GOT3 (cell line): ENCODE results near the gene MRGPRG.

Experiments used
- DNase-seq: peaks from one replicate; lab custom pipeline; 2025; ENCODE audit warnings: mixed read lengths; lab: John Stamatoyannopoulos, UW

Gene MRGPRG

DNA sequence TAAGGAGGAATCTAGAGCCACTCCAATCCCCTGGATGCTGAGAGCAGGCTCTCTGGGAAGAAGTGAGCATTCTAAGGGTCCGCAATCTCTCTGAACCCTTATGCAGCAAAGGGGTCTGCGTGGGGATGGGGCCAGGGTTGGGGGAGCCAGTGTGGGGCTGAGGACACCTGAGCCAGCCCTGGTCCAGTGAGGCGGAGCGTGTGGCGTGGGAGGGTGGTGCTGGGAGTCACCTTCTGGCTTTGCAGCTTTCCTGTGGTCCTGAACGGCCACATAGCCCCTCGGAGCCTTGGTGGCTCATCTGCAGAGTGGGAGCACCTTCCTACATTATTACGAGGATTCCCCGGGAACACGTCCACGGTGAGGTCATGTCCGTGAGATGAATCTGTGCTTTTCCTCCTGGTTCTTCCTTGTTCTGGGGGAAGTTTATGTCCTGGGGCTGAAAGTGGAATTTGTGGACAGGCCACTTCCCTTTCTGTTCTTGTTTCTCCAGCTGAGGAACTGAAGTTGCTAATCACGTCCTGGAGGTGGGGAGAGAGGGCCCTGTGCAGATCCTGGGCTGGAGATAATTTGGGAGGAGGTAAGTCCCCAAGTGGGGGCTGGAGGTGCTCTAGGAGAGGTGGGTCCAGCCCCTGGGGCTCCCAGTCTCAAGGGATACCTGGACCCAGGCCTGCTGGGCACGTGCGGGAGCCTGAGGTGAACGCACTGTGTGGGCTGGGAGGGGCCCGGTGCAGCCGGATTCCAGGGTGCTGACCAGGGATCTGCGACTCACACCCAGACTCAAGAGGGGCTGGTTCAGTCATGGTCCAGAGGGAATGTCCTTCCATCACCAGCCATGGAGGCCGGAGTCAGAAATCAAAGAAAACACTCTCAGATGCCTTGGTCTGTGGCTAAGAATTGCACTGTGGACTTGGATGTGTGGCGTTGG is 7.5 kb upstream of the MRGPRG start:
- no peak for DNase-seq

DNA sequence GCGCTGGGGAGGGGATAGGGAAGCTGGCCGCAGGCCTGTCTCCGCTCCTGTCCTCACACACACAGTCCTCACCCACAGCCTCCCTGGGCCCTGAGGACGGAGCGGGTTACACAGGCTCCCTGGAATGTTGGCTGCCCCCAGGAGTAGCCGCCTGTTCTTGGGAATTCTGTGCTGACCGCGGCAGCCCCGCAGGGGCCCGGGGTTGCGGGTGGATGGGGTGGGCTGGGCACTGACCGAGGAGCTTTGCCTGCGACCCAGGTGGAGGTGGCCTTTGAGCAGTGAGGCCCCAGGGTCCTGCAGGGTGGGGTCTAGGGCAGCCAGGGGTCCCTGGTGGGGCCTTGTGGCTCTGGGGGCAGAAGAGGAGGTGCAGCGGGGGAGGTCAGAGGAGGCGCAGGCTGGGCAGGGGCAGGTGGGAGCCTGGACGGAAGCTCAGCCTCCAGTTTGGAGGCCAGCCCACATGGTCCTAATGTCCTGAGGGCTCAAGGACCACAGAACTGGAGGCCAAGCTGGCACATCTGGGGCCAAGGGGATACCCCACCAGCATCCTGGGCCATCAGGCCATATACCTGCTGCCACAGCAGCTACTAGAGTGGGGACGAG is 6.6 kb upstream of the MRGPRG start:
- DNase-seq, result no peak

DNA sequence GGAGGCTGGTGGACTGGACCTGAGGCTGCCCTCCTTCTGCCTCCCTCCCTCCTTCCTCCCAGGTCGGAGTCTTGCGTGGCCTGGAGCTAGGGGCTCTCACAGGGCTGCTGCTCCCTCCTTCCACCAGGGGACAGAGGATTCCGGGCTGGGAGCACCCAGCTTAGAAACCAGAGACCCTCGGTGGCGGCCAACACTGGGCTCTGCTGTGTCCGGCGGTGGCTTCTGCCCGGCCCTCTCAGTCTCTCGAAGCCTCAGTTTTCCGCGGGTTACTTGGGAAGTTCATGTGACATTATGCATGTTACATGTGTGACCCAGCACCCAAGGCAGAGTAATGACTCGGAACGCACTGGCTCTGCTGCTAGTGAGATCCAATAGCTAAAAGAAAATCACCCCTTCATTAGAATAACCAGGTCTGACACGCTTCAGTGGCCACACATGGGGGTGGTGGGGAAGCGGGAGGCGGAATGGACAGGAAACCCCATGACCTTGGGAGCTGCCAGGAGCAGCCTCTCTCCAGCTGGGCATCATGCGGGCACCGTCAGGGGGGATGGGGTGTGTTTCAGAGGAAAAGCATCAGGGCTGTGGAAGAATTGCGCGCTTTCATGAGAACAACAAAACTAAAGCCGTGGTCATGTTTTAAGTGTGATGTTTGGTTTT is 5.9 kb upstream of the MRGPRG start:
- DNase-seq, result no peak

DNA sequence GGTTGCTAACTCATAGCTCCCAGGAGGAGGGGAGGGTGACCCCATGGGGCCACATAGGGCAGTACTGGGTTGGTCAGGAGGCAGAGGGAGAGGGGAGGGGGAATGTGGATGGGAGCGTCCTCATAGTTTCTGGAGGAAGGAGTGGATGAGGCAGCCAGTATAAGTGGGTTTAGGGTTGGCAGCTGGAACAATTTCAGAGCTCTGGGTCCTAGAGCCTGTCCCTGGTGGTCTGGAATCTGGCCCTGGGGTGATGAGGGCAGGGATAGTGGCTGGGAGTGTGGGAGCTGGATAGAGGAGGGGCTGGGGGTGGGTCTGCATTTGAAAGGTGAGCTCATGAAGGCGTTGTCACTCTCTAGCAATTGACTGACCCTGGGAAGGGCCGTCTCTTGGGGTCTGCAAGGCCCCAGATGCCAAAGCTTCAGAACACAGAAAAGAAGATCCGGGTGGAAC is 5.3 kb upstream of the MRGPRG start:
- no peak for DNase-seq

DNA sequence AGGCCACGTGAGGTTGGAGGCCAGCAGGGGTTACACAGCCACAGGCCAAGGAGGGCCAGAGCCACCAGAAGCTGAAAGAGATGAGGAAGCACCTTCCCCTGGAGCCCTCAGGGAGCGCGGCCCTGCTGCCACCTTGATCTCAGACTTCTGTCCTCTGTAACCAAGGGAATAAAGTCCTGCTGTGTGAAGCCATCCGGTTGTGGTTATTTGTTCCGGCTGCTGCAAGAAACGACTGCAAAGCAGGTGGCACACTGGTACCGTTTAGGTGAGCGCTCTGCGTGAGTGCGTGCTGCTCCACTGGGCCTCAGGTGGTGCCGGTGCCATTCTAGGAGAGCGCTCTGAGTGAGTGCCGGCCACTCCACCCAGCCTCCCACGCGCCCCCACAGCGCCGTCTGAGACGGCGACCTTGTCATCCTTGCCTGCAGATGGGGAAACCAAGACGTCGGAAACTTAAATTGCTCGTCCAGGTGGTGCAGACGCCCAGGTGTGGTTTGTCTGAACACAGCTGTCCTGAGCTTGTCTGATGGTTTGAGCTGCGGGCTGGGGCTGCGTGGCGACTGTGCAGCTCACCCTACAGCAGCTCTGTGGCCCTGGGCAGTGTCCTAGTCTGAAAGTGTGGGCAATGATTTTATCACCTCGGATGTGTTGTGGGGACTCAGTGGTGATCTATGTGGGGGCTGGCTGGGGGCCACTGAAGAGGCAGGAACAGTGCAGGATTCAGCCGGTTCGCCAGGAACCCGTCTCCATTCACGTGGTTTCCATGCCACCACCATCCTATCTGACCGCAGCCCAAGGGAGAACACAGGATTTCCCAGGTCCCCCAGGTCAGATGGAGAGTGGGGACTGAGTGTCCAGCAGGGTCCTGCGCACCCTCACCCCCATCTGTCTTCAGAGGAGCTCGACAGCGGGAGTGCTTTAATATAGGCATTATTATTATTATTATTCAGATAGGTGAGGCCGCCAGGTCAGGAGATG is 4.6 kb upstream of the MRGPRG start:
- no peak for DNase-seq

DNA sequence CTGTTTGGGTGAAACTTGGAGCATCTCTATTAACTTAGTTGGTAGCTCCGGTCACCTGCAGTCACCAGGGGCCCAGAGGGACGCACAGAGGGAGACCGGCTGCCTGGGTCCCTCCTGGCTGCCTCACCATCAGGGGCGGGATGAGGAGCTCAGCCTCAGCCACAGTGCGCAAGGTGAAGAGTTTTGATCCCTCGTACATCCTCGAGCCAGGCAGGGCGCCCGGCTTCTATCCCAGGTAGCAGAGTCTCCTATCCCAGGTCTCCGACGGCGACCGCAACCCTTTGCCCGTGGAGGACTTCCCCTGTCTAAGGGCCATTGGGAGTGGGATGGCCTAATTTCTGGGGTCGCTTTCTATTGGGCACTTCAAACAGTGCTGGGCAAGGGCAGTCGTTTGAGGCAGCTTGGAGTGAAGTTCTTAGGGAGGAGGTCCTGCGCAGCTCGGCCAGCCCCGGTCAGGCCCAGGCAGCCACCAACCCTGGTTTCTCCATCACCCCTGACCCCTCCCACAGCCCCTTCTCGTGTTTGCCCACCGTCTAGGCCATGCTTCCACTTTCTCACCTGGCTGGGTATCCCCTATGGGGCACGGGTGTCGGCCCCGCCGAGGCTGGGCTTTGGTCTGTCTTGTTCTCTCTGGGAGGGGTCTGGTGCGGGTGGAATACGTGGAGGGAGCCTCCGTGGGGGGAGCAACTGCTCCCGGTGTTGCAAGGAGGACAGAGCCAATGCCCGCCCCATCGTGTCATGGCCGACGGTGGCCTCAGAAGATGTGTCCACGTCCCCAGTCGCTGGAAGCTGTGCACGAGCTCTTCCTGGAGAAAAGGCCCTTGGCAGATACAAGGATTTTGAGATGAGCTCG is 3.6 kb upstream of the MRGPRG start:
- no peak for DNase-seq

DNA sequence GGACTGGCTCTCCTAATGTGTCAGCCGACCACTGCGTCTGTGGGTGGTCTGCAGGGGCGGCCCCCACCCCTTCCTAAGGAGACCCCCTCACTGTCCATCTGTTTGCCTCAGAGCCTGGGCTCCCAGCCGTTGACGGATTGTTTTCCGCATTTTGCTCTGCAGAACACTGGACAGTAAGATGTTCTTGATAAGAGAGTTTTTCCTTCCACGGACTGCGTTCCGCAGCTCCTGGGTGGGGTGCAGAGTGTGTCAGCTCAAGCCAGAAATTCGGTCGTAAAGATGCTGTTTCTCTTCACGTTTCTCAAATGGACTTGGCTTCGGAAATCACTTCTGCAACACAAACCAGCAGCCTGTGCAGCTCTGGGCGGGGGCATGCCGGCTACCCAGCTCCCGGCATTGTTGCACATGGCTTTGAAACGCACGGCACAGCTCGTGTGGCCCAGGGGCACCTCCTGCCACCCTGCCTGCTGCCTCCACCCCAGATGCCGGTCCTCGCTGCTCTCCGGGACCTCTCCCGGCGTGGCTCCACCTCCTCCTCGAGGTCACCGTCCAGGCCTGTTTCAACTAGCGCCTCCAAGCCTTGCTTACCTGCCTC is 2.9 kb upstream of the MRGPRG start:
- no peak for DNase-seq

DNA sequence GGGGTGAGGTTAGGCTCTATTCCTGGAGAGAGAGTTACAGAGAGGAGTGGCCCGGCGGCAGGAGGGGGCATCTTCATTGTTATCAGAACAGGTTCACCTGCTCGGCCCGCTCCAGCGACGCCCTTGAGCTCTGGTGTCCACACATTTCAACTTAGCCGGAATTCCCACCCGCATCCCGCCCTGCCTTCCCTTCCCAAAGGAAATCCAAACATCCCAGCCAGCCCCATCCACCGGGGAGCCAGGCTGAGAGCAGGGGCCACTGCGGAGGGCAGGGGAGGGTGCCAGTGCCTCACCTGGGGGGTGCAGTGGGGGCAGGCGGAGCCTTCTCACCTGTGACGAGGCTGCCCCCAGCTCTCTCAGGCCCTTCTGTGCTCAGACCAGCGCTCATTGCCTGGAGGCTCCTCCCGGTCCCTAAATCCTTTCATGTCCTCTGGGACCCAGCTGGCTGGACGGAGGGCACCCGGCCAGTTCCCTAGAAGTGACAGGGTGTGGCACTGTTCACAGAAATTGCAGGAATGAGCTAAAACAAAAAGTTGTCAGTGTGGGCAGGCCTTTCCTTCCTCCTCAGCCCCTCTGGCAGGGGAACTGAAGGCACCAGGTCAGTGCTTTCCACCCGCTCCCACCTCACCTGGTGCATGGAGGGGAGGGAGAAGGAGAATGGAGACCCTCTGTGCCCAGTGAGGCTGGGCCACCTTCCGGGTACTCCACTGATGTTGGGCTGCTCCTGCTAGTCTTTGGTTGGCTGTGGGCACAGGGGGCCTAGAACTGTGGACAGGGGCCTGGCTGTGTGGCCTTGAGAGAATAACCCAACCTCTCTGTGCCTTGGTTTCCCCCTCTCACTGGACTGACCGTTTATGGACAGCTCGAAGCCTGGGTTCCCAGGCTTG is 2.2 kb upstream of the MRGPRG start:
- no peak for DNase-seq

DNA sequence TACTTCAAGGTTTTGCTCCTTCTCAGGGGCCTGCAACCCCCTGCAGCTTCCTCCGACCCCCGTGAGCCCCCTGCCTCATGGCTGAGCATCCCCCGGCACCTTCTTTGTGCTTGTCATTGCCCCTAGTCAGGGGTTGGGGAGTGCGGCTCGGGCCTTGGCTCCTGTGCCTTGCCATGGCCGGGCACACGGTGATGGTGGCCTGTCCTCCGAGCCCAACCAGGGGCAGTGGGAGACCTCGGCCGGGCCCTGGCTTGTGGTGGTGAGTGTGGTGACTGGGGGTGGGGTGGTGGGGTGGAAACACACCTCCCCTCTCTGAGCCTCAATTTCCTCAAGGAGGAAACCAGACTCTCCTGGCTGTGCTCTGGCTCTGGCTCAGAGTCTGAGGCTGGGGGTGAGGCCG is 1.5 kb upstream of the MRGPRG start:
- DNase-seq, result no peak

DNA sequence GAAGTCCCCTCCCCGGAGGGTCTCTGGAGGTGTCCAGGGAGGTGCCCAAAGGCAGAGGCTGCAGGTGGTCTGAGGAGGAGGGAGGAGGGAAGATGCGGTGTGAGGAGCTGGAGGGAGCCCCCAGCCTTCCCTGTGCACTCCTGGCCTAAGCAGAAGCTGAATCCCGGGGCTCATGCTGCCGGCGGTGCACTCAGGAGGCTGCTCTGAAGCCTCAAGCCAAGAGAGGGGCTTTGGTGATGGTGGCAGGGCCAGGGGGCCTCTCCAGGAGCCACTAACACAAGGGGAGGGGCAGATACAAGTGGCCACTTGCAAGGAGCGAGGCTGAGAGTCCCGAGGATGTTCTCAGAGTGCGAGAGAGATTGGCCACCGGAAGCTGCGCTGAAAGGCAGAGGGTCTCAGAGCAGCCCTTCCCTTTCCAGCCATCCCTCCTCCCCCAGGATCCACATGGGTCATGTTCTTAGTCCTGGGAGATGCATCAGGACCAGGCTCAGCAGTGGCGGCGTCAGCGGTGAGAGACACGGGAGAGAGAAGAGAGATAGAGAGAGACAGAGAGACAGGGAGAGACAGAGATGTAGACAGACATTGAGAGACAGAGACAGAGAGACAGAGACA is 774 bp upstream of the MRGPRG start:
- no peak for DNase-seq

DNA sequence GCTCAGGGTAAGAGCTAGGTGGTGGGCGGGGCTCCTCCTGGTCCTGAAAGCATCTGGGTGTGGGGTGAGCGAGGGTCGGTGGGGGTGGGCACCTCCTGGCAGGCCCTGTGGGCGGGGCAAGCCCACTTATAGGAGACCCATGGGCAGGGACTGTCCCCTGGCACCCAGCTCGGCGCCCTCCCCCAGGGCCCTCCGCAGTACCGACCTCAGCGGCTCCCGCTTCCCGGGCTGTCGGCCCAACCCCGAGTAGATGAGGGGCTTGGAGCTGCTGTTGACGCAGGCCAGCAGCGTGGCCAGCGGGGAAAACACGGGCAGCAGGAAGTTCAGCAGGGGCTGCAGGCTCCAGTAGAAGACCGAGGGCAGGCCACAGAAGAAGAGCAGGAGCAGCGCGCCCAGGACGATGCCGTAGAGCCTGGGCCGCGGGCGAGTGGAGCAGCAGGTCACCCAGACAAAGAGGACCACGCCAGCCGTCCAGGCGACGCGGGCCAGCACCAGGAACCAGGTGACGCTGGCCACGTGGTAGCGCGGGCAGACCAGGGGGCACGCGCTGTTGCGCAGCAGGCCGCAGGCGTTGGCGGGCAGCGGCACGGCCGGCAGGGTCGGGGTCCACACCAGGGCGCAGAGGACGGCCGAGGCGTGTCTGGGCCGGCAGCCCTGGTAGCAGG is 663 bp downstream of the MRGPRG start:
- DNase-seq, result no peak

DNA sequence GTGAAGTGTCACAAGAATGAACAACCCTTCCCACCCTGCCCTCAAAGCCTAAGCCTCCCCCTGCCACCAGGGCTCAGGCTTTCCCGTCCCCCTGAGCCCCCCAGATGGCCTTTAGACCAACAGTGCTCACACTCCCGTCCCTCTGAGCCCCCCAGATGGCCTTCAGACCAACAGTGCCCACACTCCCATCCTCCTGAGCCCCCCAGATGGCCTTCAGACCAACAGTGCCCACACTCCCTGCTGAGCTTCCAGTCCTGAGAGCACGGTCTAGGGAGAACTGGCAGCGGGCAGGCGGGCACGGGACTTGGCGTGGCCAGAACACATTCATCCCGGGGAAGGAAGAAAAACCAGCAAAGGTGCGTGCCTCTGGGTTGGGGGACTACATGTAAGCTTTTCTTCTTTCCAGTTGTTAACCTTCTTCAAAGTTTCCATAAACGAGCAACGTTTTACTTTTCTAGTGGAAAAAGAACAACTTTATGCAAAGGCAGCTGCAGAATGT is 2.5 kb downstream of the MRGPRG start:
- no peak for DNase-seq

DNA sequence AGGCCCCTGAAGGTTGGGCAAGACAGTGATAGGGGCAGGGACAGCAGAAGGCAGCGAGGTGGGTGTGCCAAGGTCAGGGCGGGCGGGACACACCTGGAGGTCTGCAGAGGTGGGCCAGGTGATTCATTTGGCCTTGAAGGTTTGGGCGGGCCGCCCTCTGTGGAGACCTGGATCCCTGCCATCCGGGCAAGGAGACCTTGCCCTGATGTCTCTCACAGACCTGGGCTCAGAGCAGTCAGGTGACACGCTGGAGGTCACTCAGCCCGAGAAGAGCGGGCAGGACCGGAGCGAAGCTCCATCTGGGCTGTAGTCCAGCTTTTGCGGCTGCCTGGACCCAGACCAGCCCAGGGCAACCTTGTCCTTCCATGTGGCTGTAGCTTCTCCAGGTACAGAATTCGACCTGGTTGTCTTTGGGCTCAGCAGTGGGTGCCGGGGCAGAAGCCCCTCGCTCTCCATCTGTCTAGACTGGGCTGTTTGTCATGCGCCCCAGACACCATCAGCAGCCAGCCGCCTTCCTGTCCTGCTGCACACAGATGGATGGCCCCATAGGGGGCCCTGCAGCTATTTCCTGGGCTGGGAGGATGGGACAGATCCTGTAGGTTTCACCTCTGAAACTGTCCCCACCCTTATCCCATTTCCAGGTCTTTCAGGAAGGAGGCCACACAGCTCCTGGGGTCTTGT is 3.1 kb downstream of the MRGPRG start:
- DNase-seq, result no peak

DNA sequence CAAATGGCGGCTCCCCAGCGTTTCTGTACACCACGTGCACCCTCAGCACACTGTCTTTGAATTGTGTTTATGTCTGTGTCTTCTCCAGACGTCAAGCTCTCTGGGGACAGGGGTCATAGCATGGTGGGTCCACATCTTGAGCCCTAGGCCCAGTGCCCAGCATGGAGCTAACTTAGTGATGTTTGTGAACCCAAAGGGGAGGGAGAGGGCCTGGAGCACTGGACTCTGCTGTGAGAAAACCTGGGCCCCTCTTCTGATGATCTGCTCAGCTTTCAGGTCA is 4.3 kb downstream of the MRGPRG start:
- no peak for DNase-seq

DNA sequence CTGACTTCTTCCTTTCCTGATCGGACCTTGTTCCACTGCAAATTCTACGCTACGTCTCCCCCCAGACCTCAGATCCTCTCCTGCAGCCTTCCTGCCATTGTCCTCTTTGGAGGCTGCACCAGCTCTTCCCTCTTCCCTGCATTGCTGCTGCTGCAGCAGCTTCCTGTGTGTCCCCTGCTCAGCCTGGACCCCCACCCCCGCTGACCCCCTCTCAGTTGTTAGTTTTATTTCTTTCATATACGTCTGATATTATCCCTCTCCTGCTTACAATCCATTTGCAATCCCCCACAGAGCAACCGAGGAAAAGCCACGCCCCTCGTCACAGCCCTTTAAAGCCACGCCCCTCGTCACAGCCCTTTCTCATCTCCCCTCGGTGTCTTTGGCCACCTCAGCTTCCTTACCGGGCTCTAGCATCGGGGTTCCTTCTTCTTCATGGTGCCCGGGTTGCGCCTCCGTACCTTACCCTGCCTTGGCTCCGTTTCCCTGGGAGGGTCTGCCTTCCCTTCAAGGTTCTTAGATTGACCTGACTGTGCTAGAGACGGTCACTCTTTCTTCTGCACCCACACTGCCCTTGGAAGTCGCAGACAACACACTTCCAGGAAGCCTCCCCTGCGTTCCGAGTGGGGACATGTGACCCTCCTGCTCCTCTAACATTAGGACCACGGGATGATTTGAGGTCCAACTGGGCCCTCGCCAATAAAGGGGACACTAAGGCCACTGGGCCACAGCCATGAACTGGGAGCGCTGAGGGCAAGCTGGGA is 4.8 kb downstream of the MRGPRG start:
- DNase-seq, result no peak

DNA sequence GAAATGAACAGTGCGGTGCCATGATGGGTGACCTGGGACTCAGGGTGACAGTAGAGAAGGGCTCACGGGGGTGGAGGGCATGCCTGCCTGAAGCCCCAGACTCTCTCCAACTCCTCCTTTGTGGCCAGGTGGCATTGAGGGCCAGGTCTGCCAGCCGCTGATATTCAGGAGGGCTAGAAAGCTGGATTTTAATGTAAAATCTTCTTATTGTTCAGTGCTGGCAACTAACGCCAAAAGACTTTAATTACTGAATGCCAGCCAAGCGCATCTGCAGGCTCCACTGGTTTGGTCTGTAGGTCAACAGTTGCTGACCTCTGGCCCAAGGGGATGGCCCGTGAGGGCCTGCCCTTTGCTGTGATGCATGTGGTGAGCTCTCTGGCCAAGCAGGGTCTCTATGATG is 10.3 kb downstream of the MRGPRG start:
- no peak for DNase-seq

DNA sequence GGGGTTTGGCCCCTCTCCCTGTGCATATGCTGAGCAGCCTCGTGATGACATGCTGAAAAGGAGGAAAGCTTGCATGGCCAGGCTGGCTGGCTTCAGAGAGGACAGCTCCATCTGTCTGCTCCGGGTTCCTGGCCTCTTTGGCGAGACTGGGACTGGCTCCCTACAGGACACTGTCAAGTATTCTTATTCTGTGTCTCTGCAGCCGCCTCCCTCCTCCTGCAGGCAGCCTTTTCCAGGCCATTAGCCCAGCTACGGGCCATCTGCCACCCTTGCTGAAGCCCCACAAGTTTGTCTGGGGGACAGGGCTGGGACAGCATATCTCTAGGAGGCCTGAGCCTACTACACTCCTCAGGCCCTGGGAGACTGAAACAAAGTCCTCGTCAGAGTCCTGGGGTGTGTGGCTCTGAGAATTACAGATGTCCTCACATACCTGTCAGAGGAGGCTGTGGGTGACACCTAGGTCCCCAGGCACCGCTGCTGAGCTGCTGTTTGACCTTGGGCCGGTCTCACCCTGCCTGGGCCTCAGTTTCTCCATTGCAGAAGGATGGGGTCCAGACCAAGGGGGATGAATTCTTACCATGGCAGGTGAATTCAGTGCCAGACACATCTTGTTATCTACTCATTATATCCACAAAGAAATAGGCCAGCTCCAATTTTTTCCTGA is 11.0 kb downstream of the MRGPRG start:
- DNase-seq, result no peak
